Cardiac fibroblast (primary cell): ENCODE data around the gene HID1.

Experiments
- DNase-seq, 2 donors: peaks; one replicate each; pipeline versions ENCODE4 v3.0.0 to v3.0.0-alpha.2; 2010; ENCODE audit warnings: low read depth in 2 of 2
- H3K4me3 ChIP-seq, 2 donors: replicated peaks in 1 of 2; 1 replicate in 1 of 2; 2 replicates in 1 of 2; pipeline ENCODE4 v1.5.1; 2011; ENCODE audit warnings: low read depth in 2 of 2, low read length in 2 of 2, mild to moderate bottlenecking in 2 of 2, moderate library complexity in 1 of 2
- CTCF ChIP-seq: IDR thresholded peaks from one replicate; pipeline ENCODE4 v1.5.1; 2011; ENCODE audit warnings: low read depth, mild to moderate bottlenecking, low read length, inconsistent platforms

Gene HID1

GRCh38 chr17:74921026-74921681, 51.4 kb downstream of the HID1 start:
- TF ChIP-seq CTCF = no peak
- H3K4me3 ChIP-seq = no peak overlapping the region
- no peak for DNase-seq

GRCh38 chr17:74920642-74921025, 51.9 kb downstream of the HID1 start:
- no peak overlapping the region for H3K4me3 ChIP-seq
- no peak for TF ChIP-seq CTCF
- no peak for DNase-seq

- H3K4me3 ChIP-seq = no peak overlapping the region
- DNase-seq = no peak
- TF ChIP-seq CTCF = no peak
These were observed 52.3 kb downstream of the HID1 start for GRCh38 chr17:74920306-74920620.

- peak; percentile 20 to 25 for DNase-seq
These were observed 52.9 kb downstream of the HID1 start for GRCh38 chr17:74919440-74920305.

DNA sequence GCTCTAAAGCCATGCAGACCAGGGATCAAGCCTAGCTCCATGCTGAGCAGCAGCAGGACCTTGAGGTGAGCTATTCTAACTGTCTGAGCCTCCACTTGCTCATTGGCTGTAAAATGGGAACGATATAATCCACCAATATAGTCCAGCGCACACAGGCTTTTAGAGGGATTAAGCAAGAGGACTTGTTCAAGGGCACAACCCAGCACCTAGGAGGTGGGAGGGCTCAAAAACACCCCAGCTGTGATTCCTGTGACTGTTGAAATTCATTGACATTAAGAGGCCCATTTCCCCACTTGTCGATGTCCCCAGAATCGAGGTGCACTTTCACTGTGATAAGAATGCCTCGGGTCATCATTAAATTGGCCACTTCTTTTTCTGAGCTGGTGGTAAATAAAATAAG, 53.7 kb downstream of the HID1 start:
- no peak overlapping the region for H3K4me3 ChIP-seq
- DNase-seq = no peak
- TF ChIP-seq CTCF = no peak

More at GRCh38 chr17:74919440-74920305, 52.9 kb downstream of the HID1 start:
- TF ChIP-seq CTCF = peak; percentile 33
- no peak overlapping the region for H3K4me3 ChIP-seq

DNA sequence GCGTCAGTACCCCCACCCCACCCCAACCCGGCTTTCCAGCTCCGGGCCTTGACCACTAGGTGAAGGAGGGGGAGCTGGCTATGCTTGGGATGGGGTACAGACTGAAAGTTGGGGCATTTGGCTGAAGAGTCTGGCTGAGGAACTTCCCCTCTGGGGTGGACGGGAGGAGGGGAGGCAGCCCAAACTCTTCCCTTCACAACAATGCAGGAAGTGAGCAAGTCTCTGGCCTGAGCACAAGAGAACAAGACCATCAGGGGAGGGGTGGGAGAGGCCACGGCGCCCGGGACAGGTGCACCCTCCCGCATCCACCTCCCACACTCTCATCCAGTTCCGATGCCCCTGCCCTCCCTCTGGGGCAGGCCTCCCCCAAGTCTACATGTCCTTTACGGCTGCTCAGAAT, 55.1 kb downstream of the HID1 start:
- H3K4me3 ChIP-seq = no peak overlapping the region
- no peak for DNase-seq
- TF ChIP-seq CTCF = no peak
